ENCODE results near the gene SRCIN1.

- TF ChIP-seq CTCF (IDR thresholded peaks at IDR 0.05): peak in 1 of 7 experiments; percentile 4
- TF ChIP-seq POLR2A (IDR thresholded peaks at IDR 0.05): no peak
These were observed 32.9 kb downstream of the SRCIN1 start for GRCh38 chr17:38572669-38573365.
